Measurements from ENCODE around the gene TFDP2. TPM values are rescaled to one million over a fixed set of nuclear protein-coding genes. Genes with fewer than 3 reads are reported as not detected.

Gene TFDP2
- total and polyA plus RNA-seq, 2 of the 8 experiments (the other 6 are each of a cell fraction or from before 2014, with no cell fraction given): 41.1 to 119 TPM

DNA sequence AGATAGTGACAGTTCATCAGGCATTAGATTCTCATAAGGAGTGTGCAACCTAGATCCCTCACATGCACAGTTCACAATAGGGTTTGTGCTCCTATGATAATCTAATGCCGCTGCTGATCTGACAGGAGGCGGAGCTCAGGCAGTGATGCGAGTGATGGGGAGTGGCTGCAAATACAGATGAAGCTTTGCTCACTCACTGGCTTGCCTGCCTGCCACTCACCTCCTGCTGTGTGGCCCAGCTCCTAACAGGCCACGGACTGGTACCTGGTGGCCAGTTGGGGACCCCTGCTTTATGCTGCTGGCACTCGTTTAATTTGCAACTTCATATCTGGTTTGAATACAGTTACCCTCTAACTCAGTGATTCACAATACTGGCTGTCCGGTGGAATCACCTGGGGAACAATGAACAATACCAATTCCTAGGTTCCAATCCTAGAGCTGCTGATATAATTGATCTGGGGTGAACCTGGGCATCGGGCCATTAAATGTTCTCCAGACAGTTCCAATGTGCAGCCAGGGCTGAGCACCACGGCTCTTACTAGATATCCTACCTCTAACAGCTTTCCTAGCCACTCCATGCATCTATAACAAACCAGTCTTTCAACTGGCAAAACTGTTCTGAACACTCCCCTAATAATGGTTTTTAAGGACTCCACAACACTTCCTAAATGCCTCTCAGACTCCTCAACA is 141.5 kb downstream of the TFDP2 start:
- H2BK20ac ChIP-seq (ENCODE audit: low read length): no peak overlapping the region
- H3K36me3 ChIP-seq (ENCODE audit: control insufficient read depth in 2 of 4, insufficient read depth in 4 of 4, low read length in 3 of 4): peaks cover 0 to 18% (median 0%) of the 10 kb centered on the region in 4 experiments; a peak in 4 of 8 replicates
- no peak overlapping the region for H3K4me3 ChIP-seq (ENCODE audit: extremely low read depth in 1 of 4, insufficient read depth in 2 of 4, low read depth in 3 of 4, low read length in 4 of 4)
- H3K9me3 ChIP-seq (ENCODE audit: insufficient read depth in 2 of 2, low read depth in 1 of 2, low read length in 1 of 2): no peaks in the 10 kb centered on the region
- H3K14ac ChIP-seq (ENCODE audit: insufficient read length): no peak overlapping the region
- H2BK15ac ChIP-seq (ENCODE audit: low read length): no peak overlapping the region
- H3K4me2 ChIP-seq (ENCODE audit: insufficient read depth in 1 of 2, low read depth in 2 of 2, low read length in 2 of 2): no peak overlapping the region
- no peaks in the 10 kb centered on the region for H3K27me3 ChIP-seq (replicated peaks in 1 of 4; ENCODE audit: control insufficient read depth in 3 of 4, extremely low read depth in 1 of 4, insufficient read depth in 3 of 4, low read length in 3 of 4)
- H2BK12ac ChIP-seq (ENCODE audit: low read depth, low read length): no peak overlapping the region
- no peak overlapping the region for H3K23ac ChIP-seq (ENCODE audit: insufficient read length)
- no peak overlapping the region for H2AK5ac ChIP-seq (ENCODE audit: low read depth, low read length)
- CTCF ChIA-PET (ENCODE audit: partially characterized antibody): interaction anchor here (0.9 kb wide), 1 partner anchor 135 kb away, joined by 3 read pairs; no protein-coding TSS in a partner anchor
- POLR2A ChIA-PET (ENCODE audit: partially characterized antibody): interaction anchor here (0.6 to 1.8 kb wide), 4 partner anchors 10 to 525 kb away, joined by 3 to 5 read pairs (median 4); no protein-coding TSS in a partner anchor
- H3K27ac ChIP-seq (ENCODE audit: low read depth, low read length): no peak overlapping the region
- H3K79me1 ChIP-seq (ENCODE audit: low read depth, low read length): peaks cover 4% of the 10 kb centered on the region; the same call in 1 of the 2 replicates
- H4K5ac ChIP-seq (ENCODE audit: insufficient read length, low read depth, low read length): no peak overlapping the region
- peaks cover 0 to 68% of the 10 kb centered on the region in 2 experiments; a peak in 2 of 4 replicates for H3K79me2 ChIP-seq (ENCODE audit: control insufficient read depth in 1 of 2, insufficient read depth in 2 of 2, low read length in 2 of 2)
- no peak for TF ChIP-seq TEAD4 (IDR thresholded peaks at IDR 0.05; ENCODE audit: low read depth, low read length)
- no peak for TF ChIP-seq SIX5 (IDR thresholded peaks at IDR 0.05; ENCODE audit: low read depth, low read length)
- no peak for TF ChIP-seq SRF (IDR thresholded peaks at IDR 0.05; ENCODE audit: low read depth, low read length)
- H3K23me2 ChIP-seq (ENCODE audit: low read depth, low read length): no peaks in the 10 kb centered on the region
- no peak overlapping the region for H3K4ac ChIP-seq (replicated peaks; ENCODE audit: insufficient read length, low read depth, low read length)
- 0 out of 7 replicates have a peak, but pooled peaks cover 0 to 2% (median 0%) of the 10 kb centered on the region in 4 experiments for H3K4me1 ChIP-seq (replicated peaks in 1 of 4; ENCODE audit: control insufficient read depth in 3 of 4, insufficient read depth in 4 of 4, low read length in 3 of 4)
- H4K91ac ChIP-seq (replicated peaks; ENCODE audit: insufficient read length, low read length): no peak overlapping the region
- WGBS, 2 experiments (ENCODE audit: extremely low coverage in 1 of 2, insufficient coverage in 1 of 2, insufficient read length in 1 of 2, insufficient replicate concordance in 2 of 2, low coverage in 1 of 2, low lambda C conversion rate in 2 of 2, missing lambda C conversion rate in 1 of 2): 87% methylated on average over 8 of the region's 8 CpGs; no CpG with 5 or more reads in 1 of the 2 experiments
- peaks cover 3 to 7% of the 10 kb centered on the region in 2 experiments for H4K20me1 ChIP-seq (replicated peaks in 1 of 2; ENCODE audit: control insufficient read depth in 1 of 2, insufficient read depth in 2 of 2, low read length in 2 of 2)
- no peak overlapping the region for H3K9ac ChIP-seq (replicated peaks in 1 of 4; ENCODE audit: extremely low read depth in 1 of 4, low read depth in 3 of 4, low read length in 3 of 4)
- FAIRE-seq (no peak), DNase-seq (ENCODE audit: low read depth in 1 of 2, low spot score in 2 of 2) (no peak)
- no peak overlapping the region for H3K56ac ChIP-seq (replicated peaks; ENCODE audit: insufficient read length, low read depth, low read length)
- H4K8ac ChIP-seq (ENCODE audit: extremely low read depth, insufficient read depth, low read length): no peak overlapping the region
- H2BK120ac ChIP-seq (replicated peaks; ENCODE audit: low read depth, low read length): no peak overlapping the region
- no peak overlapping the region for H2AFZ ChIP-seq (ENCODE audit: low read length)
- H3K18ac ChIP-seq (ENCODE audit: extremely low read depth, low read length): no peak overlapping the region
- H2BK5ac ChIP-seq (ENCODE audit: low read depth, low read length): no peak overlapping the region

Data from H1 (cell line).